Measurements from ENCODE around the gene TLCD3B. TPM values are rescaled to one million over a fixed set of nuclear protein-coding genes. Genes with fewer than 3 reads are reported as not detected.

TLCD3B gene
- total RNA-seq, 1 donor = not detected

- TF ChIP-seq CTCF (IDR thresholded peaks at IDR 0.05; ENCODE audit: insufficient read depth, low read depth, low read length) = no peak
- no peak for DNase-seq (ENCODE audit: low read depth)
- H3K4me3 ChIP-seq (ENCODE audit: low read depth, low read length) = no peak overlapping the region
These were observed 43.5 kb downstream of the TLCD3B start for GRCh38 chr16:29987371-29988085.

GRCh38 chr16:29986931-29987330 lies 44.1 kb downstream of the TLCD3B start:
- TF ChIP-seq CTCF (IDR thresholded peaks at IDR 0.05; ENCODE audit: insufficient read depth, low read depth, low read length) = no peak
- no peak overlapping the region for H3K4me3 ChIP-seq (ENCODE audit: low read depth, low read length)
- no peak for DNase-seq (ENCODE audit: low read depth)

GRCh38 chr16:29986231-29986630 lies 44.8 kb downstream of the TLCD3B start:
- TF ChIP-seq CTCF (IDR thresholded peaks at IDR 0.05; ENCODE audit: insufficient read depth, low read depth, low read length) = no peak
- no peak overlapping the region for H3K4me3 ChIP-seq (ENCODE audit: low read depth, low read length)
- DNase-seq (ENCODE audit: low read depth) = no peak

GRCh38 chr16:29985271-29985811 lies 45.7 kb downstream of the TLCD3B start:
- H3K4me3 ChIP-seq (ENCODE audit: low read depth, low read length) = no peak overlapping the region
- no peak for DNase-seq (ENCODE audit: low read depth)
- TF ChIP-seq CTCF (IDR thresholded peaks at IDR 0.05; ENCODE audit: insufficient read depth, low read depth, low read length) = no peak

GRCh38 chr16:29984764-29985147 lies 46.3 kb downstream of the TLCD3B start:
- H3K4me3 ChIP-seq (ENCODE audit: low read depth, low read length) = no peak overlapping the region
- no peak for DNase-seq (ENCODE audit: low read depth)
- TF ChIP-seq CTCF (IDR thresholded peaks at IDR 0.05; ENCODE audit: insufficient read depth, low read depth, low read length) = no peak

- no peak overlapping the region for H3K4me3 ChIP-seq (ENCODE audit: low read depth, low read length)
- no peak for DNase-seq (ENCODE audit: low read depth)
- no peak for TF ChIP-seq CTCF (IDR thresholded peaks at IDR 0.05; ENCODE audit: insufficient read depth, low read depth, low read length)
These were observed 46.8 kb downstream of the TLCD3B start for GRCh38 chr16:29984137-29984763.

Measured in fibroblast of villous mesenchyme (primary cell).